HepG2 (cell line): ENCODE results near the gene PCGF2. TPM values are rescaled to one million over a fixed set of nuclear protein-coding genes. Genes with fewer than 3 reads are reported as not detected.

ENCODE experiments used
- GLI4 ChIP-seq: sonication (generic); formaldehyde crosslinking; IDR thresholded peaks from 2 replicates; pipeline ENCODE4 v1.5.1; 2020; ENCODE audit warnings: missing genetic modification reagents, mild to moderate bottlenecking, moderate library complexity, borderline replicate concordance
- KLF6 ChIP-seq: IDR thresholded peaks from 2 replicates; pipeline ENCODE4 v1.8.0; 2016; ENCODE audit warnings: missing biosample characterization, missing genetic modification reagents
- MTF1 ChIP-seq: sonication (generic); formaldehyde crosslinking; IDR thresholded peaks from 2 replicates; pipeline ENCODE4 v1.5.0; 2020; ENCODE audit warnings: missing genetic modification reagents
- NFE2 ChIP-seq: sonication (generic); formaldehyde crosslinking; IDR thresholded peaks from 2 replicates; pipeline ENCODE4 v1.4.0; 2020; ENCODE audit warnings: missing genetic modification reagents
- PHB2 ChIP-seq: fragments of 450-650 bp; IDR thresholded peaks from 2 replicates; pipeline ENCODE4 v1.6.1; 2018; ENCODE audit not compliant: partially characterized antibody
- SPEN ChIP-seq: sonication (generic); formaldehyde crosslinking; IDR thresholded peaks from 2 replicates; pipeline ENCODE4 v1.5.1; 2020; ENCODE audit warnings: low read depth, mild to moderate bottlenecking, missing genetic modification reagents
- SRSF1 ChIP-seq: fragments of 200-400 bp; formaldehyde crosslinking; optimal IDR thresholded peaks from 2 replicates; pipeline ENCODE3; 2017; ENCODE audit warnings: mild to moderate bottlenecking, low read depth, low read length, moderate library complexity
- ZC3H13 ChIP-seq: sonication (generic); formaldehyde crosslinking; IDR thresholded peaks from 2 replicates; pipeline ENCODE4 v1.8.1; 2023; ENCODE audit warnings: mild to moderate bottlenecking, missing genetic modification reagents, moderate library complexity
- ZNF441 ChIP-seq: sonication (generic); formaldehyde crosslinking; IDR thresholded peaks from 2 replicates; pipeline ENCODE4 v1.7.0; 2021; ENCODE audit warnings: missing genetic modification reagents, borderline replicate concordance
- ZNF562 ChIP-seq: sonication (generic); formaldehyde crosslinking; IDR thresholded peaks from 2 replicates; pipeline ENCODE4 v1.8.0; 2022; ENCODE audit warnings: missing genetic modification reagents, borderline replicate concordance
- ZNF577 ChIP-seq: sonication (generic); formaldehyde crosslinking; IDR thresholded peaks from 2 replicates; pipeline ENCODE4 v1.4.0; 2020; ENCODE audit warnings: mild to moderate bottlenecking, low read depth, missing genetic modification reagents, borderline replicate concordance
- polyA plus RNA-seq, 8 experiments: library from polyadenylated mRNA; depleted of rRNA in 3 of 8; stranded (reverse) in 7 of 8; unstranded in 1 of 8; fragments of >200 nt; fragmentation: Illumina TruSeq in 4 of 8; extraction: Trizol in 4 of 8; gene quantifications; 2 replicates each; pipeline versions ENCODE4 v1.2.1 to v1.2.3, GENCODE V29; 2011 to 2016; ENCODE audit warnings: low read depth in 4 of 8, missing spikeins in 1 of 8, mixed read lengths in 1 of 8; ENCODE audit not compliant: insufficient read depth in 1 of 8
- total RNA-seq, 5 experiments: library from RNA; depleted of rRNA; stranded (reverse); fragments of >200 nt; fragmentation: Illumina TruSeq; extraction: Trizol; gene quantifications; 2 replicates each; pipeline ENCODE4 v1.2.3, GENCODE V29; 2016; ENCODE audit warnings: low read depth in 1 of 5
- TF ChIP-seq, protein P1 (sequence below): sonication (generic); formaldehyde crosslinking; IDR thresholded peaks from 2 replicates; pipeline ENCODE4 v1.4.0; 2020; ENCODE audit warnings: missing genetic modification reagents
- TF ChIP-seq, protein P2 (sequence below): sonication (generic); formaldehyde crosslinking; IDR thresholded peaks from 2 replicates; pipeline ENCODE4 v1.4.0; 2020; ENCODE audit warnings: mild to moderate bottlenecking, missing genetic modification reagents
- TF ChIP-seq, protein P3 (sequence below): sonication (generic); formaldehyde crosslinking; IDR thresholded peaks from 2 replicates; pipeline ENCODE4 v1.4.0; 2020; ENCODE audit warnings: missing genetic modification reagents
- TF ChIP-seq, protein P4 (sequence below): sonication (generic); formaldehyde crosslinking; IDR thresholded peaks from 2 replicates; pipeline ENCODE4 v1.5.1; 2020; ENCODE audit warnings: mild to moderate bottlenecking, missing genetic modification reagents, moderate library complexity

PCGF2 gene
- total and polyA plus RNA-seq, 2 of the 13 experiments (the other 11 are each of a cell fraction or from before 2014, with no cell fraction given) = 11.6 to 29.4 TPM

DNA sequence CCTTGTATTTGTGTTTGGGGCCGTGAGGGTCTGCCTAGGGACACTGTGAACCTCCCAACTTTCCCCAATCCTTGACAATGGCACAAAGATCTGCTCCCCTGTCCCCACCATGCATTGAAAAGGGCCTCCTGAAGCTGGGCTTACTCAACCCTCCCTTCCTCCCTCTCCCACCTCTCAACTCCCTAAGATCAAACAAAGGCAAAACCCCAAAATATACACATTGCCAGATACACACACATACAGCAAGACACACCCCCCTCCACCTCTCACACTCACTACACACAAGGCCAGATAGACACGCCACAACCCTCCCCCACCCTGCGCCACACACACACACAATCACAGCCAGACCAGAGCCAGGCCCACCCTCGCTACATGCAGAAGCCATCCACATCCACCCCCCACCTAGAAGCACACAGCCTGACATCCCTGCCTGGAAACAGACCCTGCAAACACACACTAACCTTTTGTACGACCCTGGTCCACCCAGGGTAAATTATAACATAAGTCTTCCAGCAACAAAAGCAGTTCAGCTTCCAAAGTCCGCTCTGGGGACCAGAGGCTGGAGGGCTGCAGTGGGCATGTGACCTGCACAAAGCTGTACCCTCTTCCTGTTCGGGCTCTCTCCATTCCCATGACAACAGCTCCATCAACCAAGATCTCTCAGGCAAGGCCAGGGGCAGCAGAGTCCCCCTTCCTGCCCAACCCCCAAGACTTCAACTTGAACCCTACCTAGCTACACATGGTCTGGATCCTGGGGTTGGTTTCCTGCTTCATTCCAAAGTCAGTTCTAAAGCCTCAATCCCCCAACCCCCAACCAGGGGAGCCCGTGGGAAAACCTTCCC is 1.9 kb downstream of the PCGF2 start (continued):
- TF ChIP-seq, protein P1, sequence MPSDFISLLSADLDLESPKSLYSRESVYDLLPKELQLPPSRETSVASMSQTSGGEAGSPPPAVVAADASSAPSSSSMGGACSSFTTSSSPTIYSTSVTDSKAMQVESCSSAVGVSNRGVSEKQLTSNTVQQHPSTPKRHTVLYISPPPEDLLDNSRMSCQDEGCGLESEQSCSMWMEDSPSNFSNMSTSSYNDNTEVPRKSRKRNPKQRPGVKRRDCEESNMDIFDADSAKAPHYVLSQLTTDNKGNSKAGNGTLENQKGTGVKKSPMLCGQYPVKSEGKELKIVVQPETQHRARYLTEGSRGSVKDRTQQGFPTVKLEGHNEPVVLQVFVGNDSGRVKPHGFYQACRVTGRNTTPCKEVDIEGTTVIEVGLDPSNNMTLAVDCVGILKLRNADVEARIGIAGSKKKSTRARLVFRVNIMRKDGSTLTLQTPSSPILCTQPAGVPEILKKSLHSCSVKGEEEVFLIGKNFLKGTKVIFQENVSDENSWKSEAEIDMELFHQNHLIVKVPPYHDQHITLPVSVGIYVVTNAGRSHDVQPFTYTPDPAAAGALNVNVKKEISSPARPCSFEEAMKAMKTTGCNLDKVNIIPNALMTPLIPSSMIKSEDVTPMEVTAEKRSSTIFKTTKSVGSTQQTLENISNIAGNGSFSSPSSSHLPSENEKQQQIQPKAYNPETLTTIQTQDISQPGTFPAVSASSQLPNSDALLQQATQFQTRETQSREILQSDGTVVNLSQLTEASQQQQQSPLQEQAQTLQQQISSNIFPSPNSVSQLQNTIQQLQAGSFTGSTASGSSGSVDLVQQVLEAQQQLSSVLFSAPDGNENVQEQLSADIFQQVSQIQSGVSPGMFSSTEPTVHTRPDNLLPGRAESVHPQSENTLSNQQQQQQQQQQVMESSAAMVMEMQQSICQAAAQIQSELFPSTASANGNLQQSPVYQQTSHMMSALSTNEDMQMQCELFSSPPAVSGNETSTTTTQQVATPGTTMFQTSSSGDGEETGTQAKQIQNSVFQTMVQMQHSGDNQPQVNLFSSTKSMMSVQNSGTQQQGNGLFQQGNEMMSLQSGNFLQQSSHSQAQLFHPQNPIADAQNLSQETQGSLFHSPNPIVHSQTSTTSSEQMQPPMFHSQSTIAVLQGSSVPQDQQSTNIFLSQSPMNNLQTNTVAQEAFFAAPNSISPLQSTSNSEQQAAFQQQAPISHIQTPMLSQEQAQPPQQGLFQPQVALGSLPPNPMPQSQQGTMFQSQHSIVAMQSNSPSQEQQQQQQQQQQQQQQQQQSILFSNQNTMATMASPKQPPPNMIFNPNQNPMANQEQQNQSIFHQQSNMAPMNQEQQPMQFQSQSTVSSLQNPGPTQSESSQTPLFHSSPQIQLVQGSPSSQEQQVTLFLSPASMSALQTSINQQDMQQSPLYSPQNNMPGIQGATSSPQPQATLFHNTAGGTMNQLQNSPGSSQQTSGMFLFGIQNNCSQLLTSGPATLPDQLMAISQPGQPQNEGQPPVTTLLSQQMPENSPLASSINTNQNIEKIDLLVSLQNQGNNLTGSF (CRISPR knock-in tag) = no peak
- TF ChIP-seq, protein P2, sequence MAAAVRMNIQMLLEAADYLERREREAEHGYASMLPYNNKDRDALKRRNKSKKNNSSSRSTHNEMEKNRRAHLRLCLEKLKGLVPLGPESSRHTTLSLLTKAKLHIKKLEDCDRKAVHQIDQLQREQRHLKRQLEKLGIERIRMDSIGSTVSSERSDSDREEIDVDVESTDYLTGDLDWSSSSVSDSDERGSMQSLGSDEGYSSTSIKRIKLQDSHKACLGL (CRISPR knock-in tag) = 0 out of 2 replicates have a peak, but pooled peaks have one; percentile 2
- TF ChIP-seq NFE2 = no peak
- no peak for TF ChIP-seq PHB2
- TF ChIP-seq GLI4 (CRISPR knock-in tag) = peak; percentile 44; the same call in 1 of the 2 replicates
- TF ChIP-seq ZNF562 (CRISPR knock-in tag) = no peak
- TF ChIP-seq SPEN (CRISPR knock-in tag) = peak; percentile 67
- TF ChIP-seq ZNF441 (CRISPR knock-in tag) = 0 out of 2 replicates have a peak, but pooled peaks have one; percentile 0
- TF ChIP-seq, protein P3, sequence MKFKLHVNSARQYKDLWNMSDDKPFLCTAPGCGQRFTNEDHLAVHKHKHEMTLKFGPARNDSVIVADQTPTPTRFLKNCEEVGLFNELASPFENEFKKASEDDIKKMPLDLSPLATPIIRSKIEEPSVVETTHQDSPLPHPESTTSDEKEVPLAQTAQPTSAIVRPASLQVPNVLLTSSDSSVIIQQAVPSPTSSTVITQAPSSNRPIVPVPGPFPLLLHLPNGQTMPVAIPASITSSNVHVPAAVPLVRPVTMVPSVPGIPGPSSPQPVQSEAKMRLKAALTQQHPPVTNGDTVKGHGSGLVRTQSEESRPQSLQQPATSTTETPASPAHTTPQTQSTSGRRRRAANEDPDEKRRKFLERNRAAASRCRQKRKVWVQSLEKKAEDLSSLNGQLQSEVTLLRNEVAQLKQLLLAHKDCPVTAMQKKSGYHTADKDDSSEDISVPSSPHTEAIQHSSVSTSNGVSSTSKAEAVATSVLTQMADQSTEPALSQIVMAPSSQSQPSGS (CRISPR knock-in tag) = peak; percentile 38; the same call in 1 of the 2 replicates
- no peak for TF ChIP-seq SRSF1
- 0 out of 2 replicates have a peak, but pooled peaks have one; percentile 46 for TF ChIP-seq KLF6 (CRISPR knock-in tag)
- TF ChIP-seq ZC3H13 (CRISPR knock-in tag) = peak; percentile 62; the same call in 1 of the 2 replicates
- TF ChIP-seq, protein P4, sequence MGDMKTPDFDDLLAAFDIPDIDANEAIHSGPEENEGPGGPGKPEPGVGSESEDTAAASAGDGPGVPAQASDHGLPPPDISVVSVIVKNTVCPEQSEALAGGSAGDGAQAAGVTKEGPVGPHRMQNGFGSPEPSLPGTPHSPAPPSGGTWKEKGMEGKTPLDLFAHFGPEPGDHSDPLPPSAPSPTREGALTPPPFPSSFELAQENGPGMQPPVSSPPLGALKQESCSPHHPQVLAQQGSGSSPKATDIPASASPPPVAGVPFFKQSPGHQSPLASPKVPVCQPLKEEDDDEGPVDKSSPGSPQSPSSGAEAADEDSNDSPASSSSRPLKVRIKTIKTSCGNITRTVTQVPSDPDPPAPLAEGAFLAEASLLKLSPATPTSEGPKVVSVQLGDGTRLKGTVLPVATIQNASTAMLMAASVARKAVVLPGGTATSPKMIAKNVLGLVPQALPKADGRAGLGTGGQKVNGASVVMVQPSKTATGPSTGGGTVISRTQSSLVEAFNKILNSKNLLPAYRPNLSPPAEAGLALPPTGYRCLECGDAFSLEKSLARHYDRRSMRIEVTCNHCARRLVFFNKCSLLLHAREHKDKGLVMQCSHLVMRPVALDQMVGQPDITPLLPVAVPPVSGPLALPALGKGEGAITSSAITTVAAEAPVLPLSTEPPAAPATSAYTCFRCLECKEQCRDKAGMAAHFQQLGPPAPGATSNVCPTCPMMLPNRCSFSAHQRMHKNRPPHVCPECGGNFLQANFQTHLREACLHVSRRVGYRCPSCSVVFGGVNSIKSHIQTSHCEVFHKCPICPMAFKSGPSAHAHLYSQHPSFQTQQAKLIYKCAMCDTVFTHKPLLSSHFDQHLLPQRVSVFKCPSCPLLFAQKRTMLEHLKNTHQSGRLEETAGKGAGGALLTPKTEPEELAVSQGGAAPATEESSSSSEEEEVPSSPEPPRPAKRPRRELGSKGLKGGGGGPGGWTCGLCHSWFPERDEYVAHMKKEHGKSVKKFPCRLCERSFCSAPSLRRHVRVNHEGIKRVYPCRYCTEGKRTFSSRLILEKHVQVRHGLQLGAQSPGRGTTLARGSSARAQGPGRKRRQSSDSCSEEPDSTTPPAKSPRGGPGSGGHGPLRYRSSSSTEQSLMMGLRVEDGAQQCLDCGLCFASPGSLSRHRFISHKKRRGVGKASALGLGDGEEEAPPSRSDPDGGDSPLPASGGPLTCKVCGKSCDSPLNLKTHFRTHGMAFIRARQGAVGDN (CRISPR knock-in tag) = peak; percentile 76
- TF ChIP-seq ZNF577 (CRISPR knock-in tag) = no peak
- TF ChIP-seq MTF1 (CRISPR knock-in tag) = no peak
